HL-60 (cell line): ENCODE measurements around the gene OPN1SW.
A peak's percentile ranks its signal among the peaks of the same experiment; 100 is the strongest.

ENCODE experiments used
- DNase-seq, 2 experiments: peaks; one replicate each; pipeline ENCODE4 v3.0.0-alpha.2; 2010 to 2020; ENCODE audit warnings: low read depth in 1 of 2, low spot score in 1 of 2
- H3K27ac ChIP-seq: fragments of 250-450 bp; sonication (Bioruptor Pico); replicated peaks from 2 replicates; pipeline ENCODE4 v1.5.1; 2020; ENCODE audit warnings: mild to moderate bottlenecking, moderate library complexity
- H3K27me3 ChIP-seq: fragments of 250-450 bp; sonication (Bioruptor Pico); 2 replicates; pipeline ENCODE4 v1.5.1; 2021; ENCODE audit warnings: mild to moderate bottlenecking, moderate library complexity; ENCODE audit not compliant: insufficient read depth, poor library complexity, severe bottlenecking
- H3K4me3 ChIP-seq: replicated peaks from 2 replicates; pipeline ENCODE4 v1.5.1; 2011; ENCODE audit warnings: mild to moderate bottlenecking, control low read depth, low read length; ENCODE audit not compliant: insufficient read depth
- GABPA ChIP-seq: IDR thresholded peaks from 2 replicates; pipeline ENCODE4 v1.6.1; 2012; ENCODE audit warnings: low read depth
- POLR2AphosphoS5 ChIP-seq: IDR thresholded peaks from 2 replicates; pipeline ENCODE4 v1.6.1; 2012; ENCODE audit warnings: low read depth
- SPI1 ChIP-seq: IDR thresholded peaks from 2 replicates; pipeline ENCODE4 v1.6.1; 2012; ENCODE audit warnings: low read depth, mild to moderate bottlenecking, borderline replicate concordance
- TF ChIP-seq, protein P1 (sequence below): IDR thresholded peaks from 2 replicates; pipeline ENCODE4 v1.6.1; 2012; ENCODE audit warnings: low read depth; ENCODE audit not compliant: insufficient replicate concordance
- TF ChIP-seq, protein P2 (sequence below): IDR thresholded peaks from one replicate; pipeline ENCODE4 v1.5.1; 2011; ENCODE audit warnings: low read length, control low read depth, inconsistent platforms; ENCODE audit not compliant: insufficient read depth

OPN1SW gene

GRCh38 chr7:128815289-128815942 lies 39.8 kb upstream of the OPN1SW start:
- DNase-seq: no peak
- no peak overlapping the region for H3K4me3 ChIP-seq
- H3K27ac ChIP-seq: no peak overlapping the region
- H3K27me3 ChIP-seq: no peaks in the 10 kb centered on the region
- TF ChIP-seq SPI1: peak; percentile 66
- TF ChIP-seq, protein P1, sequence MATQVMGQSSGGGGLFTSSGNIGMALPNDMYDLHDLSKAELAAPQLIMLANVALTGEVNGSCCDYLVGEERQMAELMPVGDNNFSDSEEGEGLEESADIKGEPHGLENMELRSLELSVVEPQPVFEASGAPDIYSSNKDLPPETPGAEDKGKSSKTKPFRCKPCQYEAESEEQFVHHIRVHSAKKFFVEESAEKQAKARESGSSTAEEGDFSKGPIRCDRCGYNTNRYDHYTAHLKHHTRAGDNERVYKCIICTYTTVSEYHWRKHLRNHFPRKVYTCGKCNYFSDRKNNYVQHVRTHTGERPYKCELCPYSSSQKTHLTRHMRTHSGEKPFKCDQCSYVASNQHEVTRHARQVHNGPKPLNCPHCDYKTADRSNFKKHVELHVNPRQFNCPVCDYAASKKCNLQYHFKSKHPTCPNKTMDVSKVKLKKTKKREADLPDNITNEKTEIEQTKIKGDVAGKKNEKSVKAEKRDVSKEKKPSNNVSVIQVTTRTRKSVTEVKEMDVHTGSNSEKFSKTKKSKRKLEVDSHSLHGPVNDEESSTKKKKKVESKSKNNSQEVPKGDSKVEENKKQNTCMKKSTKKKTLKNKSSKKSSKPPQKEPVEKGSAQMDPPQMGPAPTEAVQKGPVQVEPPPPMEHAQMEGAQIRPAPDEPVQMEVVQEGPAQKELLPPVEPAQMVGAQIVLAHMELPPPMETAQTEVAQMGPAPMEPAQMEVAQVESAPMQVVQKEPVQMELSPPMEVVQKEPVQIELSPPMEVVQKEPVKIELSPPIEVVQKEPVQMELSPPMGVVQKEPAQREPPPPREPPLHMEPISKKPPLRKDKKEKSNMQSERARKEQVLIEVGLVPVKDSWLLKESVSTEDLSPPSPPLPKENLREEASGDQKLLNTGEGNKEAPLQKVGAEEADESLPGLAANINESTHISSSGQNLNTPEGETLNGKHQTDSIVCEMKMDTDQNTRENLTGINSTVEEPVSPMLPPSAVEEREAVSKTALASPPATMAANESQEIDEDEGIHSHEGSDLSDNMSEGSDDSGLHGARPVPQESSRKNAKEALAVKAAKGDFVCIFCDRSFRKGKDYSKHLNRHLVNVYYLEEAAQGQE: no peak

GRCh38 chr7:128814499-128814898 lies 38.9 kb upstream of the OPN1SW start:
- DNase-seq: no peak
- Histone ChIP-seq H3K27me3 (no peaks in the 10 kb centered on the region), H3K4me3 (no peak overlapping the region), H3K27ac (no peak overlapping the region)
- no peak for TF ChIP-seq POLR2AphosphoS5
- TF ChIP-seq, protein P1: no peak

DNA sequence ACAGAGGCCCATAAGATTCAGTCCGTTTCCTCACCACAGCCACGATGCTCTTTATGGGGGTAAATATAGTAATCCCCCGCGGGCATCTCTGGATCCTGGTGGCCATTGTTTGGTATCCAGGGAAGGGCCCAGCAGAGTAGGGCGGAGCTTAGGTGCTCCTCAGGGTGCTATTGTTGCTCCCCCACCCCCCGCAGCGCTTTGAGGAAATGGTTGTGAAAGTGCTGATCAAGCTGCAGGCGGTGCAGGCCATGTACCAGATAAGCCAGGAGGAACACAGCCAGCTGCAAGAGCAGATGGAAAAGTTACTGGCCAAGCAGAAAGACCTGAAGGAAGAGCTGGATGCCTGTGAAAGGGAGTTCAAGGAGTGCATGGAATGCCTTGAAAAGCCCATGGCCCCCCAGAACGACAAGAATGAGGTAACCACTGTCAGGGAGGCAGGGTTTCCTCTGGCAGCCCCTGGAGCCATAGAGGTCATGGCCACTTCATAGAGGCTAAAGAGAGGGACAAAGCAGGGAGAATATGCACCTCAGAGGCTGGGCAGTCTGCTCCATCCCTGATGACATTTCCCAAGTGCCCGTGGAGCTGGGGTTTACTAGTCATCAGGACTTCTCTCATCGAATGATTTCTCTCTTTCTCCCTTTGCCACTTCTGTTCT lies 37.0 kb upstream of the OPN1SW start:
- H3K27ac ChIP-seq: no peak overlapping the region
- DNase-seq: peak in 1 of 2 experiments; percentile 81
- no peak overlapping the region for H3K4me3 ChIP-seq
- TF ChIP-seq, protein P2, sequence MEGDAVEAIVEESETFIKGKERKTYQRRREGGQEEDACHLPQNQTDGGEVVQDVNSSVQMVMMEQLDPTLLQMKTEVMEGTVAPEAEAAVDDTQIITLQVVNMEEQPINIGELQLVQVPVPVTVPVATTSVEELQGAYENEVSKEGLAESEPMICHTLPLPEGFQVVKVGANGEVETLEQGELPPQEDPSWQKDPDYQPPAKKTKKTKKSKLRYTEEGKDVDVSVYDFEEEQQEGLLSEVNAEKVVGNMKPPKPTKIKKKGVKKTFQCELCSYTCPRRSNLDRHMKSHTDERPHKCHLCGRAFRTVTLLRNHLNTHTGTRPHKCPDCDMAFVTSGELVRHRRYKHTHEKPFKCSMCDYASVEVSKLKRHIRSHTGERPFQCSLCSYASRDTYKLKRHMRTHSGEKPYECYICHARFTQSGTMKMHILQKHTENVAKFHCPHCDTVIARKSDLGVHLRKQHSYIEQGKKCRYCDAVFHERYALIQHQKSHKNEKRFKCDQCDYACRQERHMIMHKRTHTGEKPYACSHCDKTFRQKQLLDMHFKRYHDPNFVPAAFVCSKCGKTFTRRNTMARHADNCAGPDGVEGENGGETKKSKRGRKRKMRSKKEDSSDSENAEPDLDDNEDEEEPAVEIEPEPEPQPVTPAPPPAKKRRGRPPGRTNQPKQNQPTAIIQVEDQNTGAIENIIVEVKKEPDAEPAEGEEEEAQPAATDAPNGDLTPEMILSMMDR: no peak
- TF ChIP-seq SPI1 (peak; percentile 74), GABPA (no peak), POLR2AphosphoS5 (peak; percentile 86)
- TF ChIP-seq, protein P1: no peak
- H3K27me3 ChIP-seq: no peaks in the 10 kb centered on the region

- Histone ChIP-seq H3K27me3 (no peaks in the 10 kb centered on the region), H3K4me3 (no peak overlapping the region), H3K27ac (no peak overlapping the region)
- no peak for TF ChIP-seq SPI1
- no peak for TF ChIP-seq GABPA
- TF ChIP-seq, protein P2: no peak
- TF ChIP-seq, protein P1: no peak
- no peak for TF ChIP-seq POLR2AphosphoS5
- peak in 1 of 2 experiments; percentile 38 for DNase-seq
Observed at GRCh38 chr7:128811631-128812430, 36.2 kb upstream of the OPN1SW start.
